ENCODE data around the gene TMEM187. TPM values are rescaled to one million over a fixed set of nuclear protein-coding genes. Genes with fewer than 3 reads are reported as not detected.

TMEM187 gene
- total RNA-seq, 1 experiment from 2014 or later: 2.8 TPM

DNA sequence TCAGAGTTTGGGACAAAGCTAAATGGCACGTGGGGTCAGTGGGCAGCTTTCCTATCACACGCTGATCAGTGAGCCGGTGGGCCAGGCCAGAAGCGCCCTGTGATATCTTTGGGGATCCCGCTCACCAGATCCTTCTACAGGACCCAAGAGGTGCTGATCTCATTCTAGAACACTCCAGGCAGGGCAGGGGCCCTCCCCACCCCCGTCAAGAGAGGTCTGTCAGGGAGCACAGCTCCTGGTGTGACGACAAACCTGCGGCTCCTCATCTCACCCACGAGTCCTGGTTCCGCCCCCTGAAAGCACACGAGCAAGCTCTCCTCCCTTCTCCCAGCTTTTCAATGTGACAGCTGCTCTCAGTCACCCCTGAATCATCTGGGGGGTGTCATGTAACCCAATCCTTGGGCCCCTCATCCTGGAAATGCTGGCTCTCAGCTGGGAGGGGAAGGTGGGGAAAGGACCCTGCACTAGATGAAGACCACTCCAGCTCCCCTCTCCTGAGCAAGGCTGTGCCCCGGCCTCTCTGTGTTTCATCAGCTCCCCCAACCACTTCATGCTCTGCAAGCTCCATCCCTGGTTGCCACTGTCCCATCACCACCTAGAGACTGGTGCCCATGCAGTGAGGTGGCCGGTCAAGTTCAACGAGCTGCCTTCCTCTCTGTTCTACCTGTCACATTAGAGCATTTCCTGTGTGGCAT lies 5.6 kb upstream of the TMEM187 start:
- H3K27me3 ChIP-seq (replicated peaks; ENCODE audit: insufficient read depth, low read depth, low read length, poor library complexity): no peaks in the 10 kb centered on the region
- H3K36me3 ChIP-seq (ENCODE audit: insufficient read depth, low read length, poor library complexity, severe bottlenecking): peaks cover 17% of the 10 kb centered on the region
- ChIA-PET POLR2A (ENCODE audit: low non-redundant PET) (interaction anchor here (0.6 to 1.2 kb wide), 2 partner anchors 16 to 280 kb away, joined by 6 to 8 read pairs; no protein-coding TSS in a partner anchor), CTCF (interaction anchor here (0.8 kb wide), 1 partner anchor 20 kb away, joined by 3 read pairs; no protein-coding TSS in a partner anchor)
- no TSS peak for BruUV-seq (replicated peaks)
- H3K9me3 ChIP-seq (ENCODE audit: low read depth, low read length, poor library complexity, severe bottlenecking): no peaks in the 10 kb centered on the region
- intact Hi-C loops (cut with micrococcal nuclease; ENCODE audit: unreplicated experiment): no loop called here
- DNase-seq (ENCODE audit: low spot score): no peak
- peaks cover 19% of the 10 kb centered on the region for H3K4me1 ChIP-seq (ENCODE audit: insufficient read depth, low read length, poor library complexity, severe bottlenecking)
- TF ChIP-seq EZH2 (IDR thresholded peaks at IDR 0.05; ENCODE audit: borderline replicate concordance, low read depth, low read length, poor library complexity, severe bottlenecking): no peak
- TF ChIP-seq, protein P1, sequence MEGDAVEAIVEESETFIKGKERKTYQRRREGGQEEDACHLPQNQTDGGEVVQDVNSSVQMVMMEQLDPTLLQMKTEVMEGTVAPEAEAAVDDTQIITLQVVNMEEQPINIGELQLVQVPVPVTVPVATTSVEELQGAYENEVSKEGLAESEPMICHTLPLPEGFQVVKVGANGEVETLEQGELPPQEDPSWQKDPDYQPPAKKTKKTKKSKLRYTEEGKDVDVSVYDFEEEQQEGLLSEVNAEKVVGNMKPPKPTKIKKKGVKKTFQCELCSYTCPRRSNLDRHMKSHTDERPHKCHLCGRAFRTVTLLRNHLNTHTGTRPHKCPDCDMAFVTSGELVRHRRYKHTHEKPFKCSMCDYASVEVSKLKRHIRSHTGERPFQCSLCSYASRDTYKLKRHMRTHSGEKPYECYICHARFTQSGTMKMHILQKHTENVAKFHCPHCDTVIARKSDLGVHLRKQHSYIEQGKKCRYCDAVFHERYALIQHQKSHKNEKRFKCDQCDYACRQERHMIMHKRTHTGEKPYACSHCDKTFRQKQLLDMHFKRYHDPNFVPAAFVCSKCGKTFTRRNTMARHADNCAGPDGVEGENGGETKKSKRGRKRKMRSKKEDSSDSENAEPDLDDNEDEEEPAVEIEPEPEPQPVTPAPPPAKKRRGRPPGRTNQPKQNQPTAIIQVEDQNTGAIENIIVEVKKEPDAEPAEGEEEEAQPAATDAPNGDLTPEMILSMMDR (conservative IDR thresholded peaks at IDR 0.05; ENCODE audit: low read depth, low read length): no peak
- H3K4me3 ChIP-seq (ENCODE audit: low read depth, low read length, poor library complexity, severe bottlenecking): no peak overlapping the region
- peak overlapping the region; percentile 16 for H3K27ac ChIP-seq (ENCODE audit: low read depth, low read length, poor library complexity, severe bottlenecking)

DNA sequence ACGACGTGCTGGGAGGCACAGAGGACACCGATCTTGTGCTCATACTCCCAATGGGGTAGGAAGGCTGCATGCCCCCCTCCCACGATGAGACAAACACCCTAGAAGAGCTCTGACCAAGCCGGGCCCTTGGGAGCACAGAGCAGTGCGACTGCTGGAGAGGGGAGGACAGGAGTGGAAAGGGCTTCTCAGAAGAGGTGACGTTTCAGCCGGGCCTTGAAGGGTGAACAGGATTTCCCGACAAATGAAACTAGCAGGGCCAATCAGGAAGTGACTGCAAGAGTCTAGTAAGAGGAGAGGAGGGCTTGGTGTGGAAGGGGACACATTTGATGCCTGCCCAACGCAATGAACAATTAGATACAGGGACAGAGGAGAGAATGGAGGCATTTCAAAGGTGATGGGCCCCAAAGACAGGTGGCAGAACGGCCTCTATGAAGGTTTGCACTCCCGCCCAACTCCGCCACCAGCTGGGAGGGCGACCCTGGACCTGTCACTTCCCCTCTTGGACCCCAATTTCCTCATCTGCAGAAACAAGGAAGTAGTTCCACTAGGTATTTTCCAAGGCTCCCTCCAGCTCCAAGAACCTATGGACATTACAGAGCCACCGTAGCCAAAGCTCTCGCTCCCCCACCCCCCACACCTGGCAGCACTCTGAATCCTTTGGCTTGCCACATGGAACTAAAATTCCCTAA lies 4.9 kb upstream of the TMEM187 start:
- no peak for DNase-seq (ENCODE audit: low spot score)
- Histone ChIP-seq H3K4me3 (ENCODE audit: low read depth, low read length, poor library complexity, severe bottlenecking) (peak overlapping the region; percentile 86), H3K4me1 (ENCODE audit: insufficient read depth, low read length, poor library complexity, severe bottlenecking) (peaks cover 19% of the 10 kb centered on the region), H3K27ac (ENCODE audit: low read depth, low read length, poor library complexity, severe bottlenecking) (peak overlapping the region; percentile 19), H3K27me3 (replicated peaks; ENCODE audit: insufficient read depth, low read depth, low read length, poor library complexity) (no peaks in the 10 kb centered on the region), H3K36me3 (ENCODE audit: insufficient read depth, low read length, poor library complexity, severe bottlenecking) (peaks cover 10% of the 10 kb centered on the region), H3K9me3 (ENCODE audit: low read depth, low read length, poor library complexity, severe bottlenecking) (no peaks in the 10 kb centered on the region)
- BruUV-seq (replicated peaks): TSS peak; percentile 4
- ChIA-PET POLR2A (ENCODE audit: low non-redundant PET) (interaction anchor here (0.6 to 1.2 kb wide), 2 partner anchors 17 to 148 kb away, joined by 3 to 8 read pairs; no protein-coding TSS in a partner anchor), CTCF (interaction anchor here (0.5 to 0.8 kb wide), 2 partner anchors 21 to 22 kb away, joined by 3 to 7 read pairs; no protein-coding TSS in a partner anchor)
- no peak for TF ChIP-seq EZH2 (IDR thresholded peaks at IDR 0.05; ENCODE audit: borderline replicate concordance, low read depth, low read length, poor library complexity, severe bottlenecking)
- TF ChIP-seq, protein P1 (conservative IDR thresholded peaks at IDR 0.05; ENCODE audit: low read depth, low read length): no peak
- intact Hi-C loops (cut with micrococcal nuclease; ENCODE audit: unreplicated experiment): no loop called here

DNA sequence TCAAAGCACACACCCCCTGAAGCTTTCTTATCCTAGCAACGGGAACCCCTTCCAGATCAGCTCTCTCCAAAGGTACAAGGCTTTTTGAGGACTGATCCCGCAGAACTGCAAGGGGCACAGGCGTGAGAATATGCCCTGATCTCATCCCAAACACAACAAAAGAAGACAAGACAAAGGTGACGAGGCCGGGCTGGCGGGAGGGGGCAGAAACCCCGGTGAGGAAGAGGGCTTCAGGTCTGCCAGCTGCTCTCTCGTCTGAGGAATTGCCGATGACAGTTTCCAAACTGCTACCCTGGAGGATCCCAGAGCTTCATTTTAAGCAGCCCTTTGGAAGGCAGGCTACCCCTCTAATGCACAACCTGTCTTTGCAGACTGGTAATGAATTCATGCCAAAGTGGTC lies 4.3 kb upstream of the TMEM187 start:
- intact Hi-C loops (cut with micrococcal nuclease; ENCODE audit: unreplicated experiment): no loop called here
- Histone ChIP-seq H3K36me3 (ENCODE audit: insufficient read depth, low read length, poor library complexity, severe bottlenecking) (peaks cover 5% of the 10 kb centered on the region), H3K4me3 (ENCODE audit: low read depth, low read length, poor library complexity, severe bottlenecking) (peak overlapping the region; percentile 86), H3K4me1 (ENCODE audit: insufficient read depth, low read length, poor library complexity, severe bottlenecking) (peaks cover 22% of the 10 kb centered on the region), H3K27ac (ENCODE audit: low read depth, low read length, poor library complexity, severe bottlenecking) (peak overlapping the region; percentile 21), H3K9me3 (ENCODE audit: low read depth, low read length, poor library complexity, severe bottlenecking) (no peaks in the 10 kb centered on the region), H3K27me3 (replicated peaks; ENCODE audit: insufficient read depth, low read depth, low read length, poor library complexity) (no peaks in the 10 kb centered on the region)
- TF ChIP-seq EZH2 (IDR thresholded peaks at IDR 0.05; ENCODE audit: borderline replicate concordance, low read depth, low read length, poor library complexity, severe bottlenecking): no peak
- TF ChIP-seq, protein P1 (conservative IDR thresholded peaks at IDR 0.05; ENCODE audit: low read depth, low read length): no peak
- BruUV-seq (replicated peaks): no TSS peak
- DNase-seq (ENCODE audit: low spot score): no peak
- ChIA-PET POLR2A (ENCODE audit: low non-redundant PET) (no interaction called here), CTCF (interaction anchor here (0.8 kb wide), 1 partner anchor 21 kb away, joined by 3 read pairs; no protein-coding TSS in a partner anchor)
